Lower lobe of right lung (tissue), 2 donors: ENCODE measurements around the gene ANO2. TPM values are rescaled to one million over a fixed set of nuclear protein-coding genes. Genes with fewer than 3 reads are reported as not detected.
"Not testable (repeated sequence)": the region's sequence is repeated elsewhere in the genome, so short reads cannot be mapped to it uniquely, and the experiment has no call there.

Experiments used
- ATAC-seq, 2 donors: fragments of 200-7000 bp; cut with Tn5 transposase; one replicate each; pipeline ENCODE4 v1.9.1; 2020 to 2022; ENCODE audit warnings: mild to moderate bottlenecking in 2 of 2, moderate library complexity in 2 of 2
- DNase-seq: peaks from one replicate; pipeline ENCODE4 v3.0.0-alpha.2; 2020
- H3K27ac ChIP-seq: fragments of 200-600 bp; one replicate; pipeline ENCODE4 v1.8.0; 2022
- H3K27me3 ChIP-seq: fragments of 200-600 bp; one replicate; pipeline ENCODE4 v1.8.0; 2022; ENCODE audit warnings: low read depth
- H3K36me3 ChIP-seq: fragments of 200-600 bp; one replicate; pipeline ENCODE4 v1.8.0; 2022; ENCODE audit warnings: mild to moderate bottlenecking
- H3K4me1 ChIP-seq: fragments of 200-600 bp; one replicate; pipeline ENCODE4 v1.8.0; 2022
- H3K4me3 ChIP-seq: fragments of 200-600 bp; one replicate; pipeline ENCODE4 v1.8.0; 2022; ENCODE audit warnings: mild to moderate bottlenecking
- H3K9me3 ChIP-seq: fragments of 200-600 bp; one replicate; pipeline ENCODE4 v1.8.0; 2022
- CTCF ChIP-seq: fragments of 200-600 bp; IDR thresholded peaks from one replicate; pipeline ENCODE4 v1.8.0; 2022; ENCODE audit warnings: antibody characterized with exemption, mild to moderate bottlenecking
- intact Hi-C: fragments of 100-400 bp; cut with DNase I; formaldehyde crosslinking; loops from one replicate; pipeline ENCODE4 v1.11.0; 2022
- total RNA-seq: library from RNA; stranded (reverse); fragmentation: NEBNext Ultra II Directional; extraction: Animal tissue kit (Norgen Biotek cat#: 25700); gene quantifications from one replicate; pipeline ENCODE4 v1.2.1, GENCODE V29; 2021
- donor health status: DM: no; HTN: yes; CAD: no; lungs with severe emphysema.

ANO2 gene
- total RNA-seq, 1 donor from 2014 or later: 22.2 TPM

GRCh38 chr12:5898874-5899273 is 46.2 kb downstream of the ANO2 start:
- Histone ChIP-seq H3K27ac (no peak overlapping the region), H3K27me3 (no peaks in the 10 kb centered on the region), H3K36me3 (peaks cover 3% of the 10 kb centered on the region), H3K4me3 (no peak overlapping the region), H3K4me1 (no peaks in the 10 kb centered on the region), H3K9me3 (no peaks in the 10 kb centered on the region)
- DNase-seq: no peak
- no peak for ATAC-seq
- TF ChIP-seq CTCF: no peak
- intact Hi-C loops: no loop called here

GRCh38 chr12:5889381-5890047 is 55.5 kb downstream of the ANO2 start:
- intact Hi-C loops: no loop called here
- Histone ChIP-seq H3K27me3 (peaks cover 4% of the 10 kb centered on the region), H3K36me3 (no peaks in the 10 kb centered on the region), H3K9me3 (no peaks in the 10 kb centered on the region), H3K4me3 (no peak overlapping the region), H3K4me1 (no peaks in the 10 kb centered on the region), H3K27ac (no peak overlapping the region)
- no peak for ATAC-seq
- TF ChIP-seq CTCF: no peak
- DNase-seq: no peak

GRCh38 chr12:5888816-5889315 is 56.2 kb downstream of the ANO2 start:
- TF ChIP-seq CTCF: no peak
- DNase-seq: no peak

GRCh38 chr12:5887819-5888218 is 57.2 kb downstream of the ANO2 start:
- H3K9me3 ChIP-seq, H3K36me3 ChIP-seq, ATAC-seq, H3K27me3 ChIP-seq, intact Hi-C loops, H3K4me3 ChIP-seq, H3K27ac ChIP-seq, DNase-seq, H3K4me1 ChIP-seq: not testable (repeated sequence)

More at GRCh38 chr12:5888816-5889315, 56.2 kb downstream of the ANO2 start:
- Histone ChIP-seq H3K4me3 (no peak overlapping the region), H3K27me3 (peaks cover 4% of the 10 kb centered on the region), H3K27ac (no peak overlapping the region), H3K9me3 (no peaks in the 10 kb centered on the region), H3K4me1 (no peaks in the 10 kb centered on the region), H3K36me3 (no peaks in the 10 kb centered on the region)
- intact Hi-C loops: no loop called here
- no peak for ATAC-seq

GRCh38 chr12:5884866-5885265 is 60.2 kb downstream of the ANO2 start:
- DNase-seq (no peak), ATAC-seq (no peak)
- intact Hi-C loops: no loop called here
- no peak overlapping the region for H3K4me3 ChIP-seq
- H3K9me3 ChIP-seq: no peaks in the 10 kb centered on the region
- no peaks in the 10 kb centered on the region for H3K4me1 ChIP-seq
- TF ChIP-seq CTCF: no peak
- H3K27ac ChIP-seq: no peak overlapping the region
- peaks cover 4% of the 10 kb centered on the region for H3K27me3 ChIP-seq
- no peaks in the 10 kb centered on the region for H3K36me3 ChIP-seq

- Histone ChIP-seq H3K9me3 (no peaks in the 10 kb centered on the region), H3K27ac (no peak overlapping the region), H3K4me1 (no peaks in the 10 kb centered on the region), H3K4me3 (no peak overlapping the region), H3K36me3 (no peaks in the 10 kb centered on the region), H3K27me3 (peaks cover 4% of the 10 kb centered on the region)
- ATAC-seq (no peak), DNase-seq (no peak)
- intact Hi-C loops: no loop called here
- TF ChIP-seq CTCF: no peak
Measured at GRCh38 chr12:5884285-5884684, 60.8 kb downstream of the ANO2 start.
